Measurements from ENCODE around the gene FBXO21.
A peak's percentile ranks its signal among the peaks of the same experiment; 100 is the strongest.
"Not testable (repeated sequence)": the region's sequence is repeated elsewhere in the genome, so short reads cannot be mapped to it uniquely, and the experiment has no call there.

Gene FBXO21

DNA sequence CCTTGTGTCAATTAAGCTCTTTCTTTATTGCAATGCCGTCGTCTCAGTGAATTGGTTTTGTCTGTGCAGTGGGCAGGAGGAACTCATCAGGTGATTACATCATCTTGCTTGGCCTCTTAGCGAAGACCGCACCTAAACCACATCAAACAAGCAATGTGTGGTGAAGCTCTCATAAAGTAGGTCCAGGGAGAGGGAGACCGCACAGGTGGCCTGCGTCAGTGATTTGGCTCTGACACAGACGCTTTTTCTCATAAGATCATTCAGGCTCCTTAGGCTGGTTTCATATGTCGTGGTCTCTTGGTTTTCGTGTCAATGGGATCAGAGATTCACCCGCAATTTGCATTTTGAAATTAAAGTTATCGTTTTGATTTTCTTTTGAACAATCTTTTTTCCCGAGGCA lies 84.4 kb downstream of the FBXO21 start:
- H3K4me3 ChIP-seq (ENCODE audit: low read length in 2 of 2): no peak overlapping the region
- no peaks in the 10 kb centered on the region for H3K4me1 ChIP-seq (ENCODE audit: control insufficient read depth, insufficient read depth, low read length)
- H3K27me3 ChIP-seq (ENCODE audit: control insufficient read depth in 1 of 2, insufficient read depth in 2 of 2, low read length in 2 of 2): peaks cover 7 to 16% of the 10 kb centered on the region in 2 donors
- no peaks in the 10 kb centered on the region for H3K36me3 ChIP-seq (ENCODE audit: control insufficient read depth in 2 of 2, insufficient read depth in 2 of 2, low read length in 2 of 2)
- H3K9me3 ChIP-seq (ENCODE audit: control insufficient read depth in 2 of 2, low read length in 2 of 2): peaks cover 0 to 3% of the 10 kb centered on the region in 2 donors
- H3K9ac ChIP-seq (ENCODE audit: low read length in 2 of 2): no peak overlapping the region
- no peak overlapping the region for H3K27ac ChIP-seq (ENCODE audit: low read length)

- peaks cover 22 to 24% of the 10 kb centered on the region in 2 donors for H3K27me3 ChIP-seq (ENCODE audit: control insufficient read depth in 1 of 2, insufficient read depth in 2 of 2, low read length in 2 of 2)
- H3K36me3 ChIP-seq (ENCODE audit: control insufficient read depth in 2 of 2, insufficient read depth in 2 of 2, low read length in 2 of 2); H3K27ac ChIP-seq (ENCODE audit: low read length); H3K4me1 ChIP-seq (ENCODE audit: control insufficient read depth, insufficient read depth, low read length); H3K9ac ChIP-seq (ENCODE audit: low read length in 2 of 2); H3K9me3 ChIP-seq (ENCODE audit: control insufficient read depth in 2 of 2, low read length in 2 of 2); H3K4me3 ChIP-seq (ENCODE audit: low read length in 2 of 2): not testable (repeated sequence)
Measured at GRCh38 chr12:117104003-117104402, 86.3 kb downstream of the FBXO21 start.

- Histone ChIP-seq H3K27ac (ENCODE audit: low read length) (no peak overlapping the region), H3K4me3 (ENCODE audit: low read length in 2 of 2) (no peak overlapping the region), H3K4me1 (ENCODE audit: control insufficient read depth, insufficient read depth, low read length) (peaks cover 15% of the 10 kb centered on the region), H3K36me3 (ENCODE audit: control insufficient read depth in 2 of 2, insufficient read depth in 2 of 2, low read length in 2 of 2) (no peaks in the 10 kb centered on the region), H3K9me3 (ENCODE audit: control insufficient read depth in 2 of 2, low read length in 2 of 2) (no peaks in the 10 kb centered on the region), H3K9ac (ENCODE audit: low read length in 2 of 2) (no peak overlapping the region), H3K27me3 (ENCODE audit: control insufficient read depth in 1 of 2, insufficient read depth in 2 of 2, low read length in 2 of 2) (peaks cover 34% of the 10 kb centered on the region in 2 donors)
Measured at GRCh38 chr12:117102800-117103181, 87.5 kb downstream of the FBXO21 start.

DNA sequence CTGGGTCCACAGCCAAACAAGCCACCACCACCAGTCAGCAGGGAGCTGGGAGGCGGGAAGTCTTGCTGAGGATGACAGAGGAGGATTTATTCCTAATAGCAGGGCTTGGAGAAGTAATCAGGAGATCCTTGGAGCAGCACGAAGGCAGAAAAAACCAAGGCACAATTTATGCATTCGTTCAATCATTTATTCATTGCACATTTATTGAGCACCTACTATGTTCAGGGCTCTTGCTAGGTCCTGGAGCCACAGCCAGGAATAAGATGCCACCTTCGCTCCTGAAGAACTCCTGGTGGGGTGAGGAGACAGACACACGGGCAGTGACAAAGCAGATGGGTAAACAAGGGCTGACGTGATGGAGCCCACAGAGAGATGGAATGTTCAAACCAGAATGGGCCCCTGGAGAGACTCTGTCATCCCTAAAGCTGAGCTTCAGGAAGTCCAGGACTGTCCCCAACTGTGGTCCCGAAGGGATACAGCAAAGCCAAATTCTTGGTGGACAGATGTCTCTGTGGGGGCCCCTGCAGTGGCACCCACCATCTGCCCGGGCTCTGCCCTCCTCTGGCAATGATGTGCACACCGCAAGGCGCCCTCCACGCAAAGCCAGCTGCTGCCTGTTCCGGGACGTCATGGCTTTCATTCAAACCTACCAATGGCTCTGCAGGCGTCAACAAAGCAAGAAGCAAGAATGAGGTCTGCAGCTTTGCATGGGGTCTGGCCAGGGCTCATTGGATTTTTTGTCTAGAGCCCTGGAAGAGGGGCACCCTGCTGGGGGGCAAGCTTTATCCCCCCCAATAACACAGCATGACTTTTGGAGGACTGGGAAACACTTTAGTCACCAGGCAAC lies 88.1 kb downstream of the FBXO21 start:
- H3K36me3 ChIP-seq (ENCODE audit: control insufficient read depth in 2 of 2, insufficient read depth in 2 of 2, low read length in 2 of 2): no peaks in the 10 kb centered on the region
- no peak overlapping the region for H3K4me3 ChIP-seq (ENCODE audit: low read length in 2 of 2)
- H3K9me3 ChIP-seq (ENCODE audit: control insufficient read depth in 2 of 2, low read length in 2 of 2): no peaks in the 10 kb centered on the region
- H3K27me3 ChIP-seq (ENCODE audit: control insufficient read depth in 1 of 2, insufficient read depth in 2 of 2, low read length in 2 of 2): peaks cover 33 to 37% of the 10 kb centered on the region in 2 donors
- H3K4me1 ChIP-seq (ENCODE audit: control insufficient read depth, insufficient read depth, low read length): peaks cover 15% of the 10 kb centered on the region
- no peak overlapping the region for H3K9ac ChIP-seq (ENCODE audit: low read length in 2 of 2)
- H3K27ac ChIP-seq (ENCODE audit: low read length): no peak overlapping the region

DNA sequence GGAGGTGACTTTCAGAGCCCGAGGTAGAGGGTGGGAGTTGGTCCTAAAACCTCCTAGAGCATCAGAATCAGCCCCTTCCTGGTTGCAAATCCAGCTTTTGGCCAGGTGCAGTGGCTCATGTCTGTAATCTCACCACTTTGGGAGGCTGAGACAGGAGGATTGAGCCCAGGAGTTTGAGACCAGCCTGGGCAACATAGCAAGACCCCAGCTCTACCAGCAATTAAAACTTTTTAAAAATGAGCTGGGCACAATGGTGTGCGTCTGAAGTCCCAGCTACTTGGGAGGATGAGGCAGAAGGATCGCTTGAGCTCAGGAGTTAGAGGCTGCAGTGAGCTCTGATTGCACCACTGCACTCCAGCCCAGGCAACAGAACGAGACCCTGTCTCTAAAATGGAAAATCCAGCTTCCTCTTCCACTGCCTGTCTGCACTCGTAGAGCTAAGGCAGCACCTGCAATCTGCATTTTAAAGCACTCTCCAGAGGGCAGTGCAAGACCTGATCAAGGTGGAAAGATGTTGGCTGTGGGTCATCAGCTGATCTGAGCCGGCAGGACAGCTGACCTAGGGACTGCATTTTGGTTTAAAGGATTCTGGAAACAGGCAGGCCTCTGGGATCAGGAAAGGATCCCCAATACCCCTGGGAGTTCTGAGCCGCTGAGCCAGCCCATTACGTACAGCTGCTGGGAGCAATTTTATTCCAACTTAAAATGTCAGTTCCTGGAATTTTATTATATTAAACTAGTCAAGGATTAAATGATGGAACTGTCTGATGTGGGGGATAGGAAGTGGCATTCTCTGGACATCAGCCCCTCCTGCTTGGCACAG lies 89.2 kb downstream of the FBXO21 start:
- Histone ChIP-seq H3K36me3 (ENCODE audit: control insufficient read depth in 2 of 2, insufficient read depth in 2 of 2, low read length in 2 of 2) (no peaks in the 10 kb centered on the region), H3K9ac (ENCODE audit: low read length in 2 of 2) (no peak overlapping the region), H3K27me3 (ENCODE audit: control insufficient read depth in 1 of 2, insufficient read depth in 2 of 2, low read length in 2 of 2) (peaks cover 40 to 43% of the 10 kb centered on the region in 2 donors), H3K4me1 (ENCODE audit: control insufficient read depth, insufficient read depth, low read length) (peaks cover 15% of the 10 kb centered on the region), H3K9me3 (ENCODE audit: control insufficient read depth in 2 of 2, low read length in 2 of 2) (no peaks in the 10 kb centered on the region), H3K27ac (ENCODE audit: low read length) (no peak overlapping the region), H3K4me3 (ENCODE audit: low read length in 2 of 2) (no peak overlapping the region)

DNA sequence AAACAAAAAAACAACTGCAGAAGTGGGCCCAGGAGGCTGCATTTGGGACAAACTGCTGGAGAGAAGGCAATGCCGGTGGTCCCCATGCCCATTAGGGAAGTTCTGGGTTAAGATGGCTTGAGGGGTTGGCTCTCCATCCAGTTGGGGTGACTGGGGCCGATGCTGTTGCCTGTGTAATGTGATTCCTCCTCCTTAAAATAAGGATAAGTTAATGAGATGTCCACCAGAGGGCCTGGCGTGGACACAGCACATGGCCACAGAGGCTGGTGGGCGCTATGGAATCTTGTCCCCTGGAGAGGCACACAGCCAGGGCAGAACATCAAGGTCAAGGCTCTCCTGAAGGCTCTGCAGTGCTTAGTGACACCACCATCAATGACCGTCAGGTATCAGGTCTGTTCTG lies 90.0 kb downstream of the FBXO21 start:
- H3K27me3 ChIP-seq (ENCODE audit: control insufficient read depth in 1 of 2, insufficient read depth in 2 of 2, low read length in 2 of 2): peaks cover 40 to 44% of the 10 kb centered on the region in 2 donors
- H3K9me3 ChIP-seq (ENCODE audit: control insufficient read depth in 2 of 2, low read length in 2 of 2): no peaks in the 10 kb centered on the region
- peaks cover 15% of the 10 kb centered on the region for H3K4me1 ChIP-seq (ENCODE audit: control insufficient read depth, insufficient read depth, low read length)
- no peak overlapping the region for H3K4me3 ChIP-seq (ENCODE audit: low read length in 2 of 2)
- no peak overlapping the region for H3K9ac ChIP-seq (ENCODE audit: low read length in 2 of 2)
- no peaks in the 10 kb centered on the region for H3K36me3 ChIP-seq (ENCODE audit: control insufficient read depth in 2 of 2, insufficient read depth in 2 of 2, low read length in 2 of 2)
- H3K27ac ChIP-seq (ENCODE audit: low read length): no peak overlapping the region

DNA sequence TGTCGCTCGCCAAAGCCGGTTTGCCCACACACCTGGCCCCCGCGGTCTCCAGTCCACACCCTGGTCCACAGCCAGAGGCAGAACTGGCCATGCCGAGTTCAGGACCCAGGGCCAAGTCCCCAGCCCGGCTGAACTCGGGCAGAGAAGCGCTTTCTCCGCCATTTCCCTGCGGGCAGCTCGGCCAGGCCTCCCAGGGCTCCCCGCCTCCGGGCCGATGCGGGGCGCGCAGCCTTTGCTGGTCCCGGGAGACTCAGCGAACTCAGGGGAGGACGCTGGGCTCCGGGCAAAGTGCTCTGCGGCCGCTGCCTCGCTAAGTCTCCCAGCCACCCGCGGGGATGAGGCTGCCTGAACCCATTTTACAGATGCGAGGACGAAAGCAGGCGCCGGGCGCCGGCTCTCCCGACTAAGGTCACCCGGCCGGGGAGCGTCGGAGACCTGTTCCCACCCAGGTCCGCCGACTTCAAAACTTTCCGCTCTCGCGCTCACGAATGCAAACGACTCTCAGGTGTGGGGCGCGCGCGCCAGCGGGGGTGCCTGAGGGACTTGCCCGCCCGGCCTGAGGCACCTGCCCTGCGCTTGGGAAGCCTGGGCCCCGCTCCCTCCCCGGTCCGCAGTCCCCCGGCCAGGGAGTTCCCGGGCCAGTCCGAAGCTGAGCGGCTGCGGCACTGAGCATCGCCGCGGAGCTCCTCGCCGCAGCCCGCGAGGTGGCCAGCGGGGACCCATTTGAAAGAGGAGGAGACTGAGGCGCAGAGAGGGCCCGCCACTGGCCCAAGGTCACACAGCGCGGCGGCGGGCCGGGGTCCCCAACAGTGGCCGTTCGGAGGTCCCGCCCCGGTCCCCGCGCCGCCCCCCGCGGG lies 91.7 kb downstream of the FBXO21 start:
- H3K36me3 ChIP-seq (ENCODE audit: control insufficient read depth in 2 of 2, insufficient read depth in 2 of 2, low read length in 2 of 2): no peaks in the 10 kb centered on the region
- H3K4me1 ChIP-seq (ENCODE audit: control insufficient read depth, insufficient read depth, low read length): peaks cover 15% of the 10 kb centered on the region
- no peak overlapping the region for H3K9ac ChIP-seq (ENCODE audit: low read length in 2 of 2)
- H3K9me3 ChIP-seq (ENCODE audit: control insufficient read depth in 2 of 2, low read length in 2 of 2): no peaks in the 10 kb centered on the region
- H3K4me3 ChIP-seq (ENCODE audit: low read length in 2 of 2): peak overlapping the region; percentile 40 to 64
- no peak overlapping the region for H3K27ac ChIP-seq (ENCODE audit: low read length)
- H3K27me3 ChIP-seq (ENCODE audit: control insufficient read depth in 1 of 2, insufficient read depth in 2 of 2, low read length in 2 of 2): peaks cover 40 to 44% of the 10 kb centered on the region in 2 donors

GRCh38 chr12:117098024-117098360 lies 92.3 kb downstream of the FBXO21 start:
- Histone ChIP-seq H3K4me3 (ENCODE audit: low read length in 2 of 2) (peak overlapping the region; percentile 11 to 64), H3K27me3 (ENCODE audit: control insufficient read depth in 1 of 2, insufficient read depth in 2 of 2, low read length in 2 of 2) (peaks cover 40 to 44% of the 10 kb centered on the region in 2 donors), H3K4me1 (ENCODE audit: control insufficient read depth, insufficient read depth, low read length) (peaks cover 15% of the 10 kb centered on the region), H3K9me3 (ENCODE audit: control insufficient read depth in 2 of 2, low read length in 2 of 2) (no peaks in the 10 kb centered on the region), H3K27ac (ENCODE audit: low read length) (no peak overlapping the region), H3K36me3 (ENCODE audit: control insufficient read depth in 2 of 2, insufficient read depth in 2 of 2, low read length in 2 of 2) (no peaks in the 10 kb centered on the region), H3K9ac (ENCODE audit: low read length in 2 of 2) (no peak overlapping the region)

DNA sequence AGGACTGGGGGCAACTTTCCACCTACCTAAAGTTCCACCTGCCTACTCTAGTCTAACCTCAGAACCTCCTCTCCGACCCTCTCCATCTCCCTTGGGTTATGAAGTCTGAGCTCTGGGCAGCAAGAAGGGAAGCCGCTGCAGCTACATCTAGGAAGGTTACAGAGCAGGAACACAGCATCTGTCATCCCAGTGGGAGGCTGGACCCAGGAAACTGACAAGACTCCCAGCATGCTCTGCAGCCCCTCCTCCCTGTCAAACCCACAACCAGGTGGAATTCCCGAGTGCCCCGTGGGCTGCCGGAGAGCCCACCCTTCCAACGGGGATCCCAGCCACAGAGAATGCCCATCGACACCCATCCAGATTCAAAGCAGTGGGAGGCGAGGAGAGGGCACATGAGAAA lies 93.1 kb downstream of the FBXO21 start:
- Histone ChIP-seq H3K36me3 (ENCODE audit: control insufficient read depth in 2 of 2, insufficient read depth in 2 of 2, low read length in 2 of 2) (no peaks in the 10 kb centered on the region), H3K27me3 (ENCODE audit: control insufficient read depth in 1 of 2, insufficient read depth in 2 of 2, low read length in 2 of 2) (peaks cover 35 to 38% of the 10 kb centered on the region in 2 donors), H3K9ac (ENCODE audit: low read length in 2 of 2) (no peak overlapping the region), H3K9me3 (ENCODE audit: control insufficient read depth in 2 of 2, low read length in 2 of 2) (no peaks in the 10 kb centered on the region), H3K4me3 (ENCODE audit: low read length in 2 of 2) (no peak overlapping the region), H3K27ac (ENCODE audit: low read length) (no peak overlapping the region), H3K4me1 (ENCODE audit: control insufficient read depth, insufficient read depth, low read length) (peaks cover 15% of the 10 kb centered on the region)

GRCh38 chr12:117096501-117097042 lies 93.7 kb downstream of the FBXO21 start:
- no peaks in the 10 kb centered on the region for H3K9me3 ChIP-seq (ENCODE audit: control insufficient read depth in 2 of 2, low read length in 2 of 2)
- no peak overlapping the region for H3K27ac ChIP-seq (ENCODE audit: low read length)
- H3K4me1 ChIP-seq (ENCODE audit: control insufficient read depth, insufficient read depth, low read length): peaks cover 15% of the 10 kb centered on the region
- H3K36me3 ChIP-seq (ENCODE audit: control insufficient read depth in 2 of 2, insufficient read depth in 2 of 2, low read length in 2 of 2): no peaks in the 10 kb centered on the region
- peaks cover 33 to 42% of the 10 kb centered on the region in 2 donors for H3K27me3 ChIP-seq (ENCODE audit: control insufficient read depth in 1 of 2, insufficient read depth in 2 of 2, low read length in 2 of 2)
- H3K9ac ChIP-seq (ENCODE audit: low read length in 2 of 2): no peak overlapping the region
- H3K4me3 ChIP-seq (ENCODE audit: low read length in 2 of 2): no peak overlapping the region

Data from stomach smooth muscle (tissue), 2 donors.